Embryonic facial prominence (tissue), 1 donor: ENCODE results near the gene ACSS3.

Experiments used
- DNase-seq: peaks from one replicate; pipeline ENCODE4 v3.0.0-alpha.2; 2016; ENCODE audit errors: extremely low spot score

ACSS3 gene

GRCh38 chr12:81294325-81295190 lies 216.7 kb downstream of the ACSS3 start:
- DNase-seq: no peak

DNA sequence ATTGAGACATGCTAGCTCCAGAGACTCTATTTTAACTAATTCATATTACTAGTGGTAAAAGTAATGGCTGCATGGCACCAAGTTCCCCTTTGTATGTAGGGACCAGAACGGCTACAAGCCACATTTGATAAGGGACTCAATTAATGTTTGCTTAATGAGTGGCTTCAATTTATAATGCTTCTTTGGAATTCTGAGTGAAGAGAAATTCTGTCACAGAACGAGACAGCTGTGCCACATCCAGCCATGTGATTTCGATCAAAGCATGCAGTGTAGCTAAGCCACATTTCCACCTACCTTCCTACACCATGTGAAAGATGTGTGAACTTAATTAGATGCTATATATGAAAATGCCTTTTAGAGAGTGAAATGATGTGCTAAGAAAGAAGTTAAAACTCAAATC lies 217.4 kb downstream of the ACSS3 start:
- DNase-seq: no peak

DNA sequence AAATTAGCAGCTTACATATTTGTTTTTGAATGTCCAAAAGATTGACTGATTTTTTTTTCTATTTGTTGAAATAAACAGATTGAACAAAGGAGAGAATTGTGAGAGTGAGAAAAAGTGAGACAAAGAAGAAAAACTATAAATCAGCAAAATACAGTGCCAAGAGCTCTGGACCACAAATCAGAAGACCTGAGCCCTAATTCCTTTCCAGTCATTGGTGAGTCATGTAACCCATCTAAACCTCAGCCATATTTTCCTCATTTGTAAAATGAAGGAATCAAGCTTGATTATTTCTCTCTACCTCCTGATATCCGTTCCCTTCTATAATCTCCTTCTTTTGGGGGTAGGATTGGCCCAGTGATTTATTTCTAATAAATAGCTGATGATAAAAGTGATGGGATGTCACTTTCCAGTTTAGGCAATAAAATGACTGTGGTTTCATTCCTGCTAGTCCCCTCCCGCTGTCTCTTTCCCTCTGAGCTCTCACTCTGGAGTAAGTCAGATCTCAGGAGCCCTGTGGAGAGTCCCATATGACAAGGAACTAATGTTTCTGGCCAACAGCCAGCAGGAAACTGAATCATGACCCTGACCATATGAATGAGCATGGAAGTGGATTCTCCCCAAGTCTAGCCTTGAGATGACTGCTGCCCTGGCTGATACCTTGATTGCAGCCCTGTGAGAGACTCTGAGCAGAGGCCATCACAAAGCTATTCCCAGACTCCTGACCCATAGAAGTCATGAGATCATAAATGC lies 218.9 kb downstream of the ACSS3 start:
- DNase-seq: no peak

GRCh38 chr12:81297601-81298000 lies 219.7 kb downstream of the ACSS3 start:
- DNase-seq: no peak

- no peak for DNase-seq
These were observed 222.6 kb downstream of the ACSS3 start for GRCh38 chr12:81300454-81300853.

DNA sequence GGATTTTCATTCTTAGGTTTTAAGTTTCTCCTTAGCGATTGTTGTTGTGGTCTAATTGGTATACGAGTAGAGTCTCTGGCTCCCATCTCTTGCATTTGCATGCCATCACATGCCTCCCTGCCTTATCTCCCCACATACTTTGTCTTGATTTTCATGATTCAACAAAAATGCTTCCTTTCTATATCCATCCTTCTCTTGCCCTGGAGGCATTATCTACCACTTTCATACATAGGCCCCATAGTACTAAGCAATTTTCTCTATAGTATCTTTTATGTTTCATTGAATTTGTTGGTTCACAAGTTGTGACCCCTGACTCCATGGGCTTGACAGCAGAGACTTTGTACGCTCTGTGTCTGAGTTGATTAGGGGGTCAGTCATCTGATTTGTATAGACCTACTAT lies 226.1 kb downstream of the ACSS3 start:
- DNase-seq: no peak
